A549 (cell line): ENCODE measurements around the gene WNT16.

Experiments used
- EP300 ChIP-seq, 2 experiments: fragments of >200 bp; sonication (Bioruptor Twin); formaldehyde crosslinking; IDR thresholded peaks; 2 replicates in 1 of 2; 3 replicates in 1 of 2; pipeline ENCODE4 v1.6.1; 2016 to 2017
- HDAC2 ChIP-seq: fragments of 200-600 bp; sonication (generic); IDR thresholded peaks from 2 replicates; pipeline ENCODE4 v1.6.1; 2016
- KDM5A ChIP-seq: fragments of 200-600 bp; sonication (generic); IDR thresholded peaks from 2 replicates; pipeline ENCODE4 v1.6.1; 2016; ENCODE audit warnings: antibody characterized with exemption, mild to moderate bottlenecking
- MYC ChIP-seq: IDR thresholded peaks from 2 replicates; pipeline ENCODE4 v1.6.1; 2012; ENCODE audit warnings: mild to moderate bottlenecking, inconsistent platforms, low read length, improper control_type of control experiment, borderline replicate concordance
- NR3C1 ChIP-seq: fragments of >200 bp; sonication (Bioruptor Twin); formaldehyde crosslinking; IDR thresholded peaks from 3 replicates; pipeline ENCODE4 v1.6.1; 2017
- PHF8 ChIP-seq: fragments of 200-600 bp; sonication (generic); IDR thresholded peaks from 2 replicates; pipeline ENCODE4 v1.6.1; 2016; ENCODE audit warnings: low read depth, mild to moderate bottlenecking, antibody characterized with exemption, moderate library complexity, borderline replicate concordance
- POLR2A ChIP-seq: IDR thresholded peaks from 2 replicates; pipeline ENCODE4 v1.6.1; 2012; ENCODE audit warnings: mild to moderate bottlenecking, low read length
- RAD21 ChIP-seq, 2 experiments: fragments of >200 bp in 1 of 2; sonication (Bioruptor Twin) in 1 of 2; formaldehyde crosslinking in 1 of 2; IDR thresholded peaks in 1 of 2; conservative IDR thresholded peaks in 1 of 2; 2 replicates in 1 of 2; 3 replicates in 1 of 2; pipeline ENCODE4 v1.6.1; 2012 to 2018; ENCODE audit warnings: inconsistent platforms in 1 of 2
- REST ChIP-seq: fragments of 200-600 bp; sonication (generic); IDR thresholded peaks from 2 replicates; pipeline ENCODE4 v1.6.1; 2016; ENCODE audit warnings: antibody characterized with exemption, mild to moderate bottlenecking, moderate library complexity
- RFX5 ChIP-seq: fragments of 450-650 bp; IDR thresholded peaks from 2 replicates; pipeline ENCODE4 v1.7.1; 2014; ENCODE audit warnings: antibody characterized with exemption, mild to moderate bottlenecking, moderate library complexity
- TP53 ChIP-seq: fragments of 250-450 bp; sonication (Bioruptor Pico); IDR thresholded peaks from 2 replicates; pipeline ENCODE4 v1.5.0; 2021; ENCODE audit warnings: mild to moderate bottlenecking, moderate library complexity
- TF ChIP-seq, protein P1 (sequence below): fragments of >200 bp; sonication (Bioruptor Twin); formaldehyde crosslinking; IDR thresholded peaks from 3 replicates; pipeline ENCODE4 v1.5.1; 2016

DNA sequence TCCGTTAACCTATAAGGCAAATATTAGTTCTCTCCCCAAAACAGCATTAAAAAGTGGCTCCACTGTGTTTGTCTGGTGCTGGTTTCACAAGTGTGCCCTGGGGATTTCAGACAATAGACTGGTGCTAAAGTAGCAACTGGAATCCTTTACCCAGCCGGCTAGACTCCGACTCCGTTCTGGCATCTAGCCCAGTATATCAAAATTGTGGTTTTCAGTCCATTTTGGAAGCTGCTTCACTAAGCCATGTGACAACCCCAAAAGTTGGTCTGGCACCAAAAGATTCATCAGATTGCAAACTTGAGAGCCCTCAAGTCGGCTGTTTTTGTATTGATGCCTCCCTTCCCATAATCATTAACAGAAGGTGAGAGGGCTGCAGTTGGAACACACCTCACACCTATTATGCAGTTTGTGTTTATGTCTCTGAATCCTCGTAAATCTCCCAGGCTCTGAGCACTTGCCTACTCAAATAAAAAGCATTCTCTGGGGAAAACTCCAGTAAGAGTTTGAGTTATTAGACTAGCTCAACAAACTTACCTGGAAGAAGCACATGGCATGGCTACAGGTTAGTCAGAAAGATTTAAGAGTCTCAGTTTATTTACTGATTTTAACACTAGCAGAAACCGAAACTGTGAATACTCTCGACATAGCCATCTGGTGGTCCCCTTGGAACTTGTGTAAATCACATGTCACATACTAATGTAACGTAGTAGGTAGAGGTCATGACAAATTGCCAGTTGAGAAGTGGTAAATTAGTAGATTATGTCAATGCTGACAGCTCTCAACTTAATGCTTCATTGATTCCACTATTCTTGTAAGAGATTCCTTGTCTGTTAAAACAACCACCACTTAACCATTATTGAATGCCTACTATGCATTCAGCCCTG is 14.8 kb upstream of the WNT16 start:
- TF ChIP-seq, protein P1, sequence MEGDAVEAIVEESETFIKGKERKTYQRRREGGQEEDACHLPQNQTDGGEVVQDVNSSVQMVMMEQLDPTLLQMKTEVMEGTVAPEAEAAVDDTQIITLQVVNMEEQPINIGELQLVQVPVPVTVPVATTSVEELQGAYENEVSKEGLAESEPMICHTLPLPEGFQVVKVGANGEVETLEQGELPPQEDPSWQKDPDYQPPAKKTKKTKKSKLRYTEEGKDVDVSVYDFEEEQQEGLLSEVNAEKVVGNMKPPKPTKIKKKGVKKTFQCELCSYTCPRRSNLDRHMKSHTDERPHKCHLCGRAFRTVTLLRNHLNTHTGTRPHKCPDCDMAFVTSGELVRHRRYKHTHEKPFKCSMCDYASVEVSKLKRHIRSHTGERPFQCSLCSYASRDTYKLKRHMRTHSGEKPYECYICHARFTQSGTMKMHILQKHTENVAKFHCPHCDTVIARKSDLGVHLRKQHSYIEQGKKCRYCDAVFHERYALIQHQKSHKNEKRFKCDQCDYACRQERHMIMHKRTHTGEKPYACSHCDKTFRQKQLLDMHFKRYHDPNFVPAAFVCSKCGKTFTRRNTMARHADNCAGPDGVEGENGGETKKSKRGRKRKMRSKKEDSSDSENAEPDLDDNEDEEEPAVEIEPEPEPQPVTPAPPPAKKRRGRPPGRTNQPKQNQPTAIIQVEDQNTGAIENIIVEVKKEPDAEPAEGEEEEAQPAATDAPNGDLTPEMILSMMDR = no peak
- no peak for TF ChIP-seq KDM5A
- TF ChIP-seq EP300 (IDR thresholded peaks at IDR 0.05) = no peak
- TF ChIP-seq POLR2A = no peak
- no peak for TF ChIP-seq HDAC2
- TF ChIP-seq RAD21 (conservative IDR thresholded peaks at IDR 0.05 in 1 of 2, IDR thresholded peaks at IDR 0.05 in 1 of 2) = no peak
- no peak for TF ChIP-seq TP53
- TF ChIP-seq REST = no peak
- TF ChIP-seq NR3C1 = no peak
- TF ChIP-seq PHF8 = no peak
- no peak for TF ChIP-seq RFX5
- no peak for TF ChIP-seq MYC
